GM19193 (cell line): ENCODE data around the gene SOX10.

ENCODE experiments used
- POLR2A ChIP-seq: IDR thresholded peaks from 4 replicates; pipeline ENCODE4 v1.6.1; 2011; ENCODE audit not compliant: insufficient read depth, insufficient read length; ENCODE audit errors: extremely low read depth

Gene SOX10

DNA sequence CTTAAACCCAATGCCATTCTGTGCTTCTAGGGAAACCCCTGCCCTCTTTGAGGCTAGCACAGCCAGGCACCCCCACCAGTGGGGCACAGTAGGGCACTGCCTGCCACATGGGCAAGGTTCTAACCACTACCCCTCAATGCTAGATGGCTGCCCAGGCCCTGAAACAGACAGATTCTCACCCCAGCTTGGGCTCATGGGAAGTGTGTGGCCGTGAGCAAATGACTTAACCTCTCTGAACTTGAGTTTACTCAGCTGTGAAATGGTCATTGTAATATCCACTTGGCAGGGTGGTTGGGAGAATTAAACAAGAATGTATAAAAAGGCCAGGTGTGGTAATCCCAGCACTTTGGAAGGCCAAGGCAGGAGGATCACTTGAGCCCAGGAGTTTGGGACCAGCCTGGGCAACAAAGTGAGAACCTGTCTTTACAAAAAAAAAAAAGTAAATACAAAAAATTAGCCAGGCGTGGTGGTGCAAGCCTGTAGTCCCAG lies 53.4 kb downstream of the SOX10 start:
- TF ChIP-seq POLR2A = no peak

DNA sequence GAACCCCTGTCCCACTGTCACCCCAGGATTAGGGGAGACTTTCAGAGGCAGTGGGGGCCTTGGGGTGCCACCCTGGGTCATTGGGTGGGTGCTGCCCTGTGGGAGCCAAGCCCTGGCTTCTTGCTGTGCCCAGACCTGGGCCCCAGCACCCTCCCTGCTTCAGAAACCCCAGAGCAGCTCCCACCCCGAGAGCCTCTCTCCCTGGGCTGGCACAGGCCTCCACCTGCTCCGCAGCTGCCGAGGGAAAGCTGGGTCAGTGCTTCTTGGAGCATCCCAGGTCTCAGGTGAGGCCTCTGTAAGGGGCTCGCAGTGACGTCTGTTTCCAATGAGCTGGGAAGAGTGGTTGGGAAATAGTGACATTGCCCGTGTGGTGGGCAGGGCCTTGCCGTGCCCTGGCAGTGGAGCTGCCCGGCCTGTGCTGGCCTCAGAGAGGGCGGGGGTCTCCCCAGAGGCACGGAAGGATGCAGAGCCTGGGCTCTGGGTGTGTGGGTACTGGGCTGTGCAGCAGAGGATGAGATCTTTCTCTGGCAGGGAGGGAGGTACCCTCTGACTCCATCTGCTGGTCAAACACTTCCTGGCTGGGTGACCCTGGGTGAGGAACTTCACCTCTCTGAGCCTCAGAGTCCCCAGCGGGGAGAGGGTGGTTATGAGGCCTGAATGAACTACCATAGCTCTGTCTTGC lies 53.9 kb downstream of the SOX10 start:
- TF ChIP-seq POLR2A = no peak

DNA sequence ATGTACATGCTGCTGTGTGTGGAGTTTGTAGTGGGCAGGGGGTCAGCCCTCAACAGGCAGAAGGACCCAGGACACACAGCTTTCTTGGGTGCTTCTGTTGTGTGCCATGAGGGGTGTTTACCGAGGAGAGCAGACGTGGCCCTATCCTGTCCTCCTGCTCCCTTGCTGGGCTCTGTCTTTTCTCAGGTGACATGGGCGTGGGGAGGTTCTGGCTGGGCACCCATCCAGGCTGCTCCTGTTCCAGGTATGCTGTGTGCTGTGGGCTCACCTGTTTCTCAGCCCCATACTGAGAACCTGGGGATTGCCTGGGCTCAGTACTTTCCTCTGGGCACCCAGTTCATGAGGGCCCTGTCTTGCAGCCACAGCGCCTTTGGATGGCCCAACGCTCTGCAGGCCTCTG lies 55.0 kb downstream of the SOX10 start:
- TF ChIP-seq POLR2A = no peak

DNA sequence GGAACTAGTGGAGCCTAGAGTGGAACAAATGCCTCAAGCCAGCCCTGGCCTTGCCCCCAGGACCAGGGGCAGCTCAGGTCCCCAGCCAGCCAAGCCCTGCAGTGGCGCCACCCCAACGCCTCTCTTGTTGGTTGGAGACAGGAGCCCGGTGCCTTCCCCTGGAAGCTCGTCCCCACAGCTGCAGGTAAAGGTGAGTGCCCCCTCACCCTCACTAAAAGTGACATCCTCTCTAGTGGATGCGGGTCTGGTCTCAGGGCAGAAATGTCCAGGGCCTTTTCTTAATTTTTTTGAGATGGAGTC lies 56.8 kb downstream of the SOX10 start:
- no peak for TF ChIP-seq POLR2A

DNA sequence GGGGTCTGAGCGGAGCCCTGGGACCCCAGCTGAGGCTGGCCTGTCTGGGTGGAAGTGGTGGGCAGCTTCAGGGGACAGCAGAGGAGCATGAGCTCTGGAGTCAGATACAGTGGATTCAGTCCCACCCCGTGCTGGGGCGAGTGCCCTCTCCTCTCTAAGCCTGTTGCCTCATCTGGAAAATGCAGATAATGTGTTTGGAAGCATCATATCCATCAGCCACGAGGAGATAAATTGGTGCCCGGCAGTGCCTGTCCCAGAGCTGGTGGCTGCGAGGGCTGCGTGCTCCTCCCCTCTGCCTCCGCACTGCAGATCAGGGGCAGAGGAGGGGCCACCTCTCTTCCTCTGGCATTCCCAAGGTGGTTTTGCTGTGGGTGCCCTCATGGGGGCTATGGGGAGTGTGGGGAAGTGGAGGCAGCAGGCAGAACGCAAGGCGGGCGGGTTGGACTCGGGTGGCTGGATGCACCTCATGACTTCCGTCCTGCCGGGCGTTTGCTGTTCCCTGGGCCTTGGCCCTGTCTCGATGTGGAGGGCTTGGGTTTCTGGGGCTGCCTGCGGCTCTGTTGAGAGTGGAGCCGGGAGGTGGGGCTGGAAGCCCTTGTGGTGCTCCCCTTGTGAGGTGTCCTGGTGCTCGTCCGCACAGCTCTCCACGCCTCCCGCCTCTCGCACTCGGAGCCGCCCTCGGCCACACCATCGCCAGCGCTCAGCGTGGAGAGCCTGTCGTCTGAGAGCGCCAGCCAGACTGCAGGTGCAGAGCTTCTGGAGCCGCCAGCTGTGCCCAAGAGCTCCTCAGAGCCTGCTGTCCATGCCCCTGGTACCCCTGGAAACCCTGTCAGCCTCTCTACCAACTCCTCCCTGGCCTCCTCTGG lies 57.4 kb downstream of the SOX10 start:
- no peak for TF ChIP-seq POLR2A

DNA sequence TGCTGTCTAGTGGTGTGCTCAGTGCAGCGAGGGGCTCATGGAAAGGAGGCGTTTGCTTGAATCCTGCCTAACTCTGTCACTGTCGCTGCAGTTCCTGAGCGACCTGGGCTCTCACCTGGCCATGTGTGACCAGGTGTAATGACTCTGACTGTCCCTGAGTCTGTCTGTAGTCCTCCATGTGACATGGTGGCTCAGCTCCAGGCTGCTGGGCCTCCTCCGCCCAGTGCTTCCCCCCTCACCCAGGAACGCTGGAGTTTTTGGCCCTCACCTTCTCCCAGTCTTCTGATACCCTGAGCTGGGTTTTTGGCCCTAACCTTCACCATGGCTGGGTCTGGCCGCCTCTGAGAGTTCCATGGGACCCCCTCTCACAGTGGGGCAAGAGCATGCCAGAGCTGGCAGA lies 58.0 kb downstream of the SOX10 start:
- no peak for TF ChIP-seq POLR2A

DNA sequence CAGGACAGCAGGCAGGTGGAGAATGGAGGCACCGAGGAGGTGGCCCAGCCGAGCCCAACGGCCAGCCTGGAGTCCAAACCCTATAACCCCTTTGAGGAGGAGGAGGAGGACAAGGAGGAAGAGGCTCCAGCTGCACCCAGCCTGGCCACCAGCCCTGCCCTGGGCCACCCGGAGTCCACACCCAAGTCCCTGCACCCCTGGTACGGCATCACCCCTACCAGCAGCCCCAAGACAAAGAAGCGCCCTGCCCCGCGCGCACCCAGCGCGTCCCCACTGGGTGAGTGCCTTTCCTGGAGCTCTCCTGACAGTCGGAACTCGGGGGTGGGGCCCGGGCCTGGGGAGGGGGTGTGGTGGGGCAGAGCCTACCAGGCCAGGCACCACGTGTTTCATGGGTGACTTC lies 58.6 kb downstream of the SOX10 start:
- no peak for TF ChIP-seq POLR2A

DNA sequence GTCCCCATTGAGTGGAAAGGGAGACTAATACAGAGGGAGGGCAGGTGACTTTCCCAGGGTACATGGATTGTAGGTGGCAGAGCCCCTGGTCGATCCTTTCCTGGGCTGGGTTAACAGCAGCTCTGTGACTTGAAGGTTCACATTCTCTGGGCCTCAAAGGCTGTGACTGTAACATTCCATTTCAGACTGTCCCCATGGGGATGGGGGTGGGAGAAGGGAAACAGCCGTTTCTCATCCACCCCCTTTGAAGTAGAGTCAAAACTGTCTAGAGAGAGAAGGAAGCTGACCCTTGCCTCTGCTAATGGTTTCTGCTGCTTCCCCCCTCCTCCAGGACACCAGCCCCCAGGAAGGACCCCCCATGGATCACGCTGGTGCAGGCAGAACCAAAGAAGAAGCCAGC lies 59.0 kb downstream of the SOX10 start:
- TF ChIP-seq POLR2A = no peak

DNA sequence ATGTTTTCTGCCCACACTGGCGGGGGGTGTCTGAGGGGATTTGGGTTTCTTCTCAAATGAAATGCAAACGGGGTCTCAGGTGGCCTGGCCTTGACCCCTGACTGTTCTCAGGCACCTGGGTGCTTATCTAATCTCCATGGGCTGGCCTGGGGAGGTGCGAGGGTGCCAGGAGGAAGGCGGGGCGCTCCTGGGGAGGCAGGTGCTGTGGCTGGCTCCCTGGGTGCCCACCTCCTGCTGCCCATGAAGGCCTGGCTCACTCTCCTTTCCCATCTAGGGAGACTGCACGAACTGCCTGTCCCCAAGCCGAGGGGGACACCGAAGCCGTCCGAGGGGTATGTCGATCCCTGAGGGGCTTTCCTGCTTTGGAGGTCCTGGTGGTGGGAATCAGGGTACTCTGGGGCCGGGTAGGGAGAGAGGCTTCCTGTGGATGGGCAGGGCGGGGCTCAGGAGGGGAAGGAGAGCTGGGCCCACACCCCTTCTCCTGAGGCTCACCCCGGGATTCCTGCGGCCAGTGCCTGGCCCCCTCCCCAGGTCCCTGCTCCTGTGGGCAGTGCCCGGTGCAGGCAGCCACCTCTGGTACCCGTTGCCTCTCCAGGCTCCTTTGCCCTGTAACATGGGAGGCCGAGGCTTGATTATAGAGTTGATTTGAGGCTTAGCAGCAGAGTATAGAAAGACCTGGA lies 59.8 kb downstream of the SOX10 start:
- no peak for TF ChIP-seq POLR2A

DNA sequence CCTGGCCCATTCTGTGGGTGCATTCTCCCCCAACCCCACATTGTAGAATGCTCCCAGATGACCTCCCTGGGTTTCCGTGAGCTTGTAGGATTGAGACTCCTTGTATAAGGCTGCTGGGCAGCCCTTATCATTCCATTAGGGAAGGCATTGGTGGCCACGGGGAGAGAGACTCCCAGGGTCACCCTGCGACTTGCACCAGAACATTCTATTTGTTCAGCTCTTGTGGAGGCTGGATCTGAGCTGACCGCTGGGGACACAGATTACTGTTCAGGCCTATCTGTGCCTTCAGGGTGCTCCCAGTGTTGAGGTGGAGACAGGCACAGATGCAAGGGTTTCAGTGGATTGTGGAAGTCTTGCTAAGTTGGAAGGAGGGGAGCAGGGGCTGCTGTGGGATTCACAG lies 60.4 kb downstream of the SOX10 start:
- TF ChIP-seq POLR2A = no peak
